Transverse colon (tissue), 4 donors: ENCODE measurements around the gene DIS3L2.

Experiments used
- EP300 ChIP-seq: sonication (generic); formaldehyde crosslinking; IDR thresholded peaks from one replicate; pipeline ENCODE4 v1.6.1; 2017; ENCODE audit warnings: antibody characterized with exemption, low read depth
- POLR2A ChIP-seq: fragments of 450-650 bp; IDR thresholded peaks from one replicate; pipeline ENCODE4 v1.6.1; 2016; ENCODE audit warnings: antibody characterized with exemption, mild to moderate bottlenecking, moderate library complexity
- POLR2AphosphoS5 ChIP-seq, 3 donors: sonication (generic); formaldehyde crosslinking; IDR thresholded peaks; one replicate each; pipeline ENCODE4 v1.6.1; 2016; ENCODE audit warnings: antibody characterized with exemption in 3 of 3
- TF ChIP-seq, protein P1 (sequence below), 5 experiments: fragments of 200-600 bp in 3 of 5; fragments of 450-650 bp in 2 of 5; sonication (generic) in 3 of 5; IDR thresholded peaks; 1 replicate in 2 of 5; 2 replicates in 3 of 5; pipeline ENCODE4 v1.5.1; 2016 to 2017; ENCODE audit warnings: antibody characterized with exemption in 5 of 5, inconsistent platforms in 3 of 5, mild to moderate bottlenecking in 2 of 5, moderate library complexity in 1 of 5

DNA sequence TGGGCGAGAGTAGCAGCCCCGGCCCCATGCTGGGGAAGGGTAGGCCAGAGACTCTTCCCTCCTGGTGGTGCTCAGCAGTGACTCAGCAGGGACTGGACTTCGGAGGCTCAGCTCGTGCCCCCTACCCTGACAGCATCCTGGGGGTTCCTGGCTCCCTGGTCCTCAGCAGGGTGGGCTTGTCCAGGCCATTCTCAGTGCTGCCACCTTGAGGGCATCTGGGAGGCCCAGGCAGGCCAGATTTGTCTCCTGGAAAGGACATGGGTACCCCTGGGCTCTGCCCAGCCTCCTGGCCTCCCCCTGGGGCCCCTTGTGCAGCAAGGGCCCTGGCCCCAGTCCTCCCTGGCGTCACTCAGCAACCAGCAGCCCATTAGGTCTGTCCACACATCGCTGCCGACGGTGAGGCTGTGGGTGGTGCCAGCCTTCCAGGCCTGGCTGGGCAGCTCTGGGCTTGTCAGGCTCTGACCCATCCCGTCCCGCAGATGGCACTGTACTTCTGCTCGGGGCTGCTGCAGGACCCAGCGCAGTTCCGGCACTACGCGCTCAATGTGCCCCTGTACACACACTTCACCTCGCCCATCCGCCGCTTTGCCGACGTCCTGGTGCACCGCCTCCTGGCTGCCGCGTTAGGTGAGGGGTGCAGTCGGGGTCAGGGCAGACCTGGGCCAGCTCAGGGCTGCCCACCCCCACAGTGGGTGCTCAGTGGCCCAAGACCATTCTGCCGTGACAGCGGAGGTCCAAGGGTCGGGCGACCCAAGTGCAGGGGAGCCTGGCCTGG is 372.0 kb downstream of the DIS3L2 start:
- TF ChIP-seq POLR2A (no peak), EP300 (no peak), POLR2AphosphoS5 (IDR thresholded peaks at IDR 0.05) (no peak)
- TF ChIP-seq, protein P1, sequence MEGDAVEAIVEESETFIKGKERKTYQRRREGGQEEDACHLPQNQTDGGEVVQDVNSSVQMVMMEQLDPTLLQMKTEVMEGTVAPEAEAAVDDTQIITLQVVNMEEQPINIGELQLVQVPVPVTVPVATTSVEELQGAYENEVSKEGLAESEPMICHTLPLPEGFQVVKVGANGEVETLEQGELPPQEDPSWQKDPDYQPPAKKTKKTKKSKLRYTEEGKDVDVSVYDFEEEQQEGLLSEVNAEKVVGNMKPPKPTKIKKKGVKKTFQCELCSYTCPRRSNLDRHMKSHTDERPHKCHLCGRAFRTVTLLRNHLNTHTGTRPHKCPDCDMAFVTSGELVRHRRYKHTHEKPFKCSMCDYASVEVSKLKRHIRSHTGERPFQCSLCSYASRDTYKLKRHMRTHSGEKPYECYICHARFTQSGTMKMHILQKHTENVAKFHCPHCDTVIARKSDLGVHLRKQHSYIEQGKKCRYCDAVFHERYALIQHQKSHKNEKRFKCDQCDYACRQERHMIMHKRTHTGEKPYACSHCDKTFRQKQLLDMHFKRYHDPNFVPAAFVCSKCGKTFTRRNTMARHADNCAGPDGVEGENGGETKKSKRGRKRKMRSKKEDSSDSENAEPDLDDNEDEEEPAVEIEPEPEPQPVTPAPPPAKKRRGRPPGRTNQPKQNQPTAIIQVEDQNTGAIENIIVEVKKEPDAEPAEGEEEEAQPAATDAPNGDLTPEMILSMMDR (IDR thresholded peaks at IDR 0.05): peak in 1 of 5 experiments; percentile 11
